Panc1 (cell line): ENCODE results near the gene SND1. TPM values are rescaled to one million over a fixed set of nuclear protein-coding genes. Genes with fewer than 3 reads are reported as not detected.

Experiments
- ATAC-seq: fragments of 200-7000 bp; cut with Tn5 transposase; 2 replicates; pipeline ENCODE4 v1.9.1; 2020; ENCODE audit warnings: mild to moderate bottlenecking, moderate library complexity
- BruUV-seq: library from RNA; stranded (reverse); fragments of 400-500 nt; replicated peaks from 2 replicates; lab custom pipeline; 2021; lab: Mats Ljungman, UMichigan
- CTCF ChIA-PET: fragments of 300-600 bp; sonication (Branson Sonifier 250); formaldehyde crosslinking; loops from one replicate; lab custom pipeline; 2022; ENCODE audit warnings: antibody characterized with exemption; lab: Charles Lee
- POLR2A ChIA-PET: fragments of 300-600 bp; sonication (Branson Sonifier 250); formaldehyde crosslinking; loops from one replicate; lab custom pipeline; 2022; ENCODE audit warnings: antibody characterized with exemption; lab: Charles Lee
- DNase-seq: peaks from one replicate; pipeline ENCODE4 v3.0.0-alpha.2; 2010; ENCODE audit warnings: low read depth, low spot score
- H3K27ac ChIP-seq: 2 replicates; pipeline ENCODE4 v1.5.1; 2011; ENCODE audit warnings: mild to moderate bottlenecking, low read length, inconsistent platforms
- H3K27me3 ChIP-seq: fragments of 200-500 bp; sonication (Bioruptor generic); 2 replicates; pipeline ENCODE4 v1.6.0; 2014; ENCODE audit warnings: low read length, inconsistent platforms; ENCODE audit not compliant: control insufficient read depth, insufficient read depth
- H3K36me3 ChIP-seq: fragments of 200-500 bp; sonication (Bioruptor generic); 2 replicates; pipeline ENCODE4 v1.5.1; 2014; ENCODE audit warnings: inconsistent platforms, mild to moderate bottlenecking, low read length, moderate library complexity; ENCODE audit not compliant: control insufficient read depth, insufficient read depth
- H3K4me1 ChIP-seq: 2 replicates; pipeline ENCODE4 v1.5.1; 2011; ENCODE audit warnings: inconsistent platforms, mild to moderate bottlenecking, low read length, moderate library complexity; ENCODE audit not compliant: control insufficient read depth, insufficient read depth
- H3K4me3 ChIP-seq, 2 experiments: 2 replicates each; pipeline ENCODE4 v1.5.1; 2011 to 2012; ENCODE audit warnings: low read depth in 2 of 2, low read length in 2 of 2, mild to moderate bottlenecking in 2 of 2, inconsistent platforms in 1 of 2, moderate library complexity in 1 of 2
- H3K9me3 ChIP-seq: fragments of 200-500 bp; sonication (Bioruptor generic); 2 replicates; pipeline ENCODE4 v1.5.1; 2014; ENCODE audit warnings: low read depth, mild to moderate bottlenecking, inconsistent platforms, low read length, moderate library complexity; ENCODE audit not compliant: control insufficient read depth, insufficient read depth
- POLR2AphosphoS5 ChIP-seq: IDR thresholded peaks from 2 replicates; pipeline ENCODE4 v1.6.1; 2012; ENCODE audit warnings: mild to moderate bottlenecking, low read depth, low read length, moderate library complexity
- SIN3A ChIP-seq: IDR thresholded peaks from 2 replicates; pipeline ENCODE4 v1.6.1; 2012; ENCODE audit warnings: low read depth, mild to moderate bottlenecking, low read length, moderate library complexity, borderline replicate concordance; ENCODE audit not compliant: insufficient read depth
- TCF7L2 ChIP-seq: IDR thresholded peaks from 2 replicates; pipeline ENCODE4 v1.6.1; 2011; ENCODE audit warnings: mild to moderate bottlenecking, low read depth, low read length, inconsistent platforms
- in situ Hi-C: cut with HindIII; loops from 2 replicates; pipeline ENCODE4 v1.10.0; 2016; ENCODE audit warnings: low sequenced_read_pairs, low pct_unique_long_range_greater_than_20kb
- intact Hi-C: fragments of 100-400 bp; cut with micrococcal nuclease; formaldehyde crosslinking; loops from one replicate; pipeline ENCODE4 v1.10.0; 2022; ENCODE audit not compliant: unreplicated experiment
- total RNA-seq: library from RNA; stranded (reverse); gene quantifications from one replicate; pipeline ENCODE4 v1.2.1, GENCODE V29; 2021; ENCODE audit not compliant: unreplicated experiment
- TF ChIP-seq, protein P1 (sequence below): fragments of 450-650 bp; IDR thresholded peaks from 2 replicates; pipeline ENCODE4 v1.5.1; 2017; ENCODE audit warnings: mild to moderate bottlenecking
- TF ChIP-seq, protein P2 (sequence below), 2 experiments: IDR thresholded peaks; 2 replicates each; pipeline ENCODE4 v1.6.1; 2011 to 2012; ENCODE audit warnings: low read depth in 2 of 2, control low read depth in 1 of 2, low read length in 1 of 2, mild to moderate bottlenecking in 1 of 2, moderate library complexity in 1 of 2; ENCODE audit not compliant: insufficient read depth in 1 of 2

Gene SND1
- total RNA-seq, 1 experiment from 2014 or later, result 176 TPM

DNA sequence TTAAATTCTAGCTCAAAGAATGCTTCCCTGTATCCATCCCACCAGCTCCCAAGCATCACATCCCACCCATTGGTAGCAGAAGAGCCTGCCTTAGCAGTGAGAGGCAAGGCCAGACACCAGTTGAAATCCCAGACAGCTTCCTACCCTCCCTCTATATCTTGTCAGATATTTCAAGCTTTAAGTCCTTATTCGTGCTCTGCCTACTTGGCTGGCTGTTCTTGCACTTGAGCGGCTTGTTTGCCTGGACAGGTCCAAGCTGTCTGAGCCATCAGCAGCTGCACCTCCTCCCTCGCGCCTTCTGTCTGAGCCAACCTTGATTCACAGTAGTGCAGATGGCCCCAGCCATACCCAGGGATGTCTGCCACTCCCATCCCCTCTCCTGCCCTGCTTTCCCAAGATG, 362.8 kb downstream of the SND1 start:
- Histone ChIP-seq H3K4me1 (no peaks in the 10 kb centered on the region), H3K4me3 (no peak overlapping the region), H3K9me3 (no peaks in the 10 kb centered on the region), H3K27ac (no peak overlapping the region), H3K27me3 (no peaks in the 10 kb centered on the region), H3K36me3 (no peaks in the 10 kb centered on the region)
- ChIA-PET CTCF (no interaction called here), POLR2A (no interaction called here)
- no peak for ATAC-seq
- TF ChIP-seq, protein P1, sequence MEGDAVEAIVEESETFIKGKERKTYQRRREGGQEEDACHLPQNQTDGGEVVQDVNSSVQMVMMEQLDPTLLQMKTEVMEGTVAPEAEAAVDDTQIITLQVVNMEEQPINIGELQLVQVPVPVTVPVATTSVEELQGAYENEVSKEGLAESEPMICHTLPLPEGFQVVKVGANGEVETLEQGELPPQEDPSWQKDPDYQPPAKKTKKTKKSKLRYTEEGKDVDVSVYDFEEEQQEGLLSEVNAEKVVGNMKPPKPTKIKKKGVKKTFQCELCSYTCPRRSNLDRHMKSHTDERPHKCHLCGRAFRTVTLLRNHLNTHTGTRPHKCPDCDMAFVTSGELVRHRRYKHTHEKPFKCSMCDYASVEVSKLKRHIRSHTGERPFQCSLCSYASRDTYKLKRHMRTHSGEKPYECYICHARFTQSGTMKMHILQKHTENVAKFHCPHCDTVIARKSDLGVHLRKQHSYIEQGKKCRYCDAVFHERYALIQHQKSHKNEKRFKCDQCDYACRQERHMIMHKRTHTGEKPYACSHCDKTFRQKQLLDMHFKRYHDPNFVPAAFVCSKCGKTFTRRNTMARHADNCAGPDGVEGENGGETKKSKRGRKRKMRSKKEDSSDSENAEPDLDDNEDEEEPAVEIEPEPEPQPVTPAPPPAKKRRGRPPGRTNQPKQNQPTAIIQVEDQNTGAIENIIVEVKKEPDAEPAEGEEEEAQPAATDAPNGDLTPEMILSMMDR, result no peak
- TF ChIP-seq, protein P2, sequence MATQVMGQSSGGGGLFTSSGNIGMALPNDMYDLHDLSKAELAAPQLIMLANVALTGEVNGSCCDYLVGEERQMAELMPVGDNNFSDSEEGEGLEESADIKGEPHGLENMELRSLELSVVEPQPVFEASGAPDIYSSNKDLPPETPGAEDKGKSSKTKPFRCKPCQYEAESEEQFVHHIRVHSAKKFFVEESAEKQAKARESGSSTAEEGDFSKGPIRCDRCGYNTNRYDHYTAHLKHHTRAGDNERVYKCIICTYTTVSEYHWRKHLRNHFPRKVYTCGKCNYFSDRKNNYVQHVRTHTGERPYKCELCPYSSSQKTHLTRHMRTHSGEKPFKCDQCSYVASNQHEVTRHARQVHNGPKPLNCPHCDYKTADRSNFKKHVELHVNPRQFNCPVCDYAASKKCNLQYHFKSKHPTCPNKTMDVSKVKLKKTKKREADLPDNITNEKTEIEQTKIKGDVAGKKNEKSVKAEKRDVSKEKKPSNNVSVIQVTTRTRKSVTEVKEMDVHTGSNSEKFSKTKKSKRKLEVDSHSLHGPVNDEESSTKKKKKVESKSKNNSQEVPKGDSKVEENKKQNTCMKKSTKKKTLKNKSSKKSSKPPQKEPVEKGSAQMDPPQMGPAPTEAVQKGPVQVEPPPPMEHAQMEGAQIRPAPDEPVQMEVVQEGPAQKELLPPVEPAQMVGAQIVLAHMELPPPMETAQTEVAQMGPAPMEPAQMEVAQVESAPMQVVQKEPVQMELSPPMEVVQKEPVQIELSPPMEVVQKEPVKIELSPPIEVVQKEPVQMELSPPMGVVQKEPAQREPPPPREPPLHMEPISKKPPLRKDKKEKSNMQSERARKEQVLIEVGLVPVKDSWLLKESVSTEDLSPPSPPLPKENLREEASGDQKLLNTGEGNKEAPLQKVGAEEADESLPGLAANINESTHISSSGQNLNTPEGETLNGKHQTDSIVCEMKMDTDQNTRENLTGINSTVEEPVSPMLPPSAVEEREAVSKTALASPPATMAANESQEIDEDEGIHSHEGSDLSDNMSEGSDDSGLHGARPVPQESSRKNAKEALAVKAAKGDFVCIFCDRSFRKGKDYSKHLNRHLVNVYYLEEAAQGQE (IDR thresholded peaks at IDR 0.05; ENCODE audit: insufficient read depth in 1 of 2, low read depth in 2 of 2, low read length in 1 of 2), result no peak
- TF ChIP-seq TCF7L2 (no peak), POLR2AphosphoS5 (no peak), SIN3A (no peak)
- intact Hi-C loops, result no loop called here
- in situ Hi-C loops, result no loop called here
- BruUV-seq, result no TSS peak
- no peak for DNase-seq

DNA sequence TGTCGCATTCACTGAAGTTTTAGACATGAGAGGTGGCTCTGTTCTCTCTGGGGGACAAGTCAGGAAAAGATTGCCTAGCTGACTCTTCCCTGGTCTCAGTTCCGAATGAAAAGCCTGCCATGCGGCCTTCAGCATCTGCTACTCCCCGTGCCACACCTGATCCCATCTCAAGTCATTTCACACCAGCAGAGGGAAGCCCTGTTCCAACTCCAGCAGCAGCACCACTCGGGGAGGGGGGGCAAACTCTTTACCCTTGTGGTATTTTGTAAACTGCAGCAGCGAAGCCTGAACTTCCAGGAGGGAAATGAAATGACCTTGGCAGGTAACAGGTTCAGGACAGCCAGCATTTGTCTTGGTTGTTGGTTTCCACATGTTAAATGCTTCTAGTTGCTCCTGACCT, 365.5 kb downstream of the SND1 start:
- intact Hi-C loops (no loop called here), in situ Hi-C loops (no loop called here)
- Histone ChIP-seq H3K9me3 (no peaks in the 10 kb centered on the region), H3K27ac (no peak overlapping the region), H3K27me3 (no peaks in the 10 kb centered on the region), H3K36me3 (no peaks in the 10 kb centered on the region), H3K4me1 (no peaks in the 10 kb centered on the region), H3K4me3 (no peak overlapping the region)
- DNase-seq (no peak), ATAC-seq (no peak)
- ChIA-PET CTCF (no interaction called here), POLR2A (no interaction called here)
- no TSS peak for BruUV-seq
- TF ChIP-seq POLR2AphosphoS5, result no peak
- TF ChIP-seq, protein P2 (IDR thresholded peaks at IDR 0.05; ENCODE audit: insufficient read depth in 1 of 2, low read depth in 2 of 2, low read length in 1 of 2), result no peak
- no peak for TF ChIP-seq SIN3A
- TF ChIP-seq, protein P1, result no peak
- no peak for TF ChIP-seq TCF7L2
